GM10266 (cell line): ENCODE results near the gene SESTD1.

ENCODE experiments used
- DNase-seq: peaks from one replicate; pipeline ENCODE4 v3.0.0; 2012; ENCODE audit errors: extremely low spot score
- CTCF ChIP-seq: IDR thresholded peaks from 2 replicates; pipeline ENCODE4 v1.5.1; 2012; ENCODE audit warnings: mild to moderate bottlenecking, low read depth; ENCODE audit not compliant: control insufficient read depth, insufficient read depth; ENCODE audit errors: missing control alignments

Gene SESTD1

GRCh38 chr2:179141206-179141605 is 123.4 kb downstream of the SESTD1 start:
- TF ChIP-seq CTCF = no peak
- DNase-seq = no peak

- DNase-seq = no peak
- TF ChIP-seq CTCF = no peak
Measured at GRCh38 chr2:179140571-179140970, 124.1 kb downstream of the SESTD1 start.

- TF ChIP-seq CTCF = no peak
- DNase-seq = no peak
Measured at GRCh38 chr2:179139506-179139905, 125.1 kb downstream of the SESTD1 start.

- DNase-seq = no peak
- no peak for TF ChIP-seq CTCF
Measured at GRCh38 chr2:179137200-179137759, 127.4 kb downstream of the SESTD1 start.

- no peak for TF ChIP-seq CTCF
- no peak for DNase-seq
Measured at GRCh38 chr2:179133016-179133415, 131.6 kb downstream of the SESTD1 start.

GRCh38 chr2:179132076-179132475 is 132.6 kb downstream of the SESTD1 start:
- no peak for DNase-seq
- TF ChIP-seq CTCF = no peak

GRCh38 chr2:179130560-179130959 is 134.1 kb downstream of the SESTD1 start:
- no peak for TF ChIP-seq CTCF
- no peak for DNase-seq
